Spleen (tissue), 7 donors: ENCODE results near the gene ZMIZ2.

Experiments
- CTCF ChIP-seq, 11 experiments: fragments of 200-600 bp in 7 of 11; fragments of 450-650 bp in 4 of 11; sonication (generic) in 4 of 11; IDR thresholded peaks in 8 of 11; conservative IDR thresholded peaks in 3 of 11; 1 replicate in 7 of 11; 2 replicates in 4 of 11; pipeline versions ENCODE4 v1.4.0 to v1.8.0; 2016 to 2021; ENCODE audit warnings: antibody characterized with exemption in 11 of 11, inconsistent platforms in 4 of 11, mild to moderate bottlenecking in 1 of 11
- POLR2AphosphoS5 ChIP-seq, 3 donors: sonication (generic); formaldehyde crosslinking; IDR thresholded peaks; one replicate each; pipeline ENCODE4 v1.5.1; 2017; ENCODE audit warnings: antibody characterized with exemption in 3 of 3
- donor health status: DM: no; HTN: no; CAD: no; lungs with moderate emphysema.
- donor health status: DM: no; HTN: no; CAD: no.
- donor health status: DM: no; HTN: no; CAD: no.

DNA sequence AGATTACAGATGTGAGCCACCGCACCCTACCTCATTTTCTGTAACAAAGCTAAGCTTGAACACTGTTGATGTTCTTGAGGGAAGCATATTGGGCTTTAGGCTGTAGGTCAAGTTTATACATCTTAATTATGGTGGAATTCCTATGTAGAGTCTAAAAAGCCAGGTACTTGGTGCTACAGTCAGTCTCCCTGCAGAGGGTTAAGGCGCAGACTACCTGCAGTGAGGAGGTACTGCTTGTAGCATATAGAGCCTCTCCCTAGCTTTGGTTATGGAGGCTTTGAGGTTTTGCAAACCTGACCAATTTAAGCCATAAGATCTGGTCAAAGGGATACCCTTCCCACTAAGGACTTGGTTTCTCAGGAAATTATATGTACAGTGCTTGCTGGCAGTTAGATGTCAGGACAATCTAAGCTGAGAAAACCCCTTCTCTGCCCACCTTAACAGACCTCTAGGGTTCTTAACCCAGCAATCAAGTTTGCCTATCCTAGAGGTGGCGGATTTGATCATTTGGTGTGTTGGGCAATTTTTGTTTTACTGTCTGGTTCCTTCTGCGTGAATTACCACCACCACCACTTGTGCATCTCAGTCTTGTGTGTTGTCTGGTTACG is 53.9 kb downstream of the ZMIZ2 start:
- TF ChIP-seq POLR2AphosphoS5 (IDR thresholded peaks at IDR 0.05), result no peak
- TF ChIP-seq CTCF (IDR thresholded peaks at IDR 0.05 in 8 of 11, conservative IDR thresholded peaks at IDR 0.05 in 3 of 11), result no peak
